Subcutaneous adipose tissue (tissue), 4 donors: Measurements from ENCODE around the gene SKAP1. TPM values are rescaled to one million over a fixed set of nuclear protein-coding genes. Genes with fewer than 3 reads are reported as not detected.

Experiments used
- CTCF ChIP-seq: fragments of 450-650 bp; IDR thresholded peaks from one replicate; pipeline ENCODE4 v1.5.1; 2016; ENCODE audit warnings: low read depth, mild to moderate bottlenecking, control low read depth, antibody characterized with exemption, moderate library complexity
- total RNA-seq, 4 donors: library from RNA; depleted of rRNA; stranded (reverse); fragments of >200 nt; gene quantifications; one replicate each; pipeline ENCODE4 v1.1.0, GENCODE V29; 2016

SKAP1 gene
- total RNA-seq, 4 donors from 2014 or later = 2.5 to 3.9 (median 3.1) TPM; not detected in 1

GRCh38 chr17:48113201-48113676, 316.8 kb downstream of the SKAP1 start:
- no peak for TF ChIP-seq CTCF

GRCh38 chr17:48111937-48112241, 318.1 kb downstream of the SKAP1 start:
- TF ChIP-seq CTCF = no peak

- no peak for TF ChIP-seq CTCF
Observed at GRCh38 chr17:48110761-48111160, 319.3 kb downstream of the SKAP1 start.

- TF ChIP-seq CTCF = no peak
Observed at GRCh38 chr17:48107137-48108055, 322.6 kb downstream of the SKAP1 start, which contains the start of gene SNX11. SNX11 (plus strand) TSS chr17:48107766; CDS start chr17:48112044, 4,278 bp downstream.

GRCh38 chr17:48106802-48107136, 323.2 kb downstream of the SKAP1 start:
- TF ChIP-seq CTCF = no peak

GRCh38 chr17:48104440-48104839, 325.6 kb downstream of the SKAP1 start:
- TF ChIP-seq CTCF = no peak

- TF ChIP-seq CTCF = no peak
Observed at GRCh38 chr17:48102798-48103715, 327.0 kb downstream of the SKAP1 start.
